ENCODE results near the gene COPS8. TPM values are rescaled to one million over a fixed set of nuclear protein-coding genes. Genes with fewer than 3 reads are reported as not detected.

The COPS8 gene
- total and polyA plus RNA-seq, 2 experiments from 2014 or later, result 120 to 130 TPM

- TF ChIP-seq ZNF462 (CRISPR knock-in tag; IDR thresholded peaks at IDR 0.05) (no peak), STAT1 (IDR thresholded peaks at IDR 0.05; ENCODE audit: unreplicated experiment) (no peak), REST (IDR thresholded peaks at IDR 0.05; ENCODE audit: unreplicated experiment) (no peak), EZH2 (IDR thresholded peaks at IDR 0.05; ENCODE audit: low read depth, unreplicated experiment) (no peak), ZNF114 (CRISPR knock-in tag; IDR thresholded peaks at IDR 0.05) (no peak)
These were observed 61.6 kb downstream of the COPS8 start (continued) for GRCh38 chr2:237147317-237147716.

- Histone ChIP-seq H3K4me1 (ENCODE audit: insufficient read depth) (no peaks in the 10 kb centered on the region), H3F3A (replicated peaks; ENCODE audit: low read depth) (no peaks in the 10 kb centered on the region), H3K36me3 (ENCODE audit: insufficient read depth) (0 out of 2 replicates have a peak, but pooled peaks cover 3% of the 10 kb centered on the region), H4K20me1 (replicated peaks; ENCODE audit: insufficient read depth) (no peaks in the 10 kb centered on the region), H3K79me2 (replicated peaks; ENCODE audit: insufficient read depth) (no peaks in the 10 kb centered on the region), H3K4me2 (no peak overlapping the region), H3K27ac (ENCODE audit: low read depth) (no peak overlapping the region), H2AFZ (no peak overlapping the region), H3K27me3 (ENCODE audit: insufficient read depth) (no peaks in the 10 kb centered on the region), H3K4me3 (no peak overlapping the region), H3K9me2 (ENCODE audit: insufficient read depth) (no peaks in the 10 kb centered on the region)
- DNase-seq (ENCODE audit: low spot score) (no peak), ATAC-seq (no peak)
- H3K4me3 Mint-ChIP-seq, result no peak overlapping the region
- no peaks in the 10 kb centered on the region; the same call in 2 of the 3 replicates for H3K4me1 Mint-ChIP-seq
- peaks cover 5% of the 10 kb centered on the region for H3K27me3 Mint-ChIP-seq (ENCODE audit: insufficient read depth, low read depth, poor library complexity)
- no peak overlapping the region for H3K27ac Mint-ChIP-seq
- peaks cover 25% of the 10 kb centered on the region for H3K9me3 Mint-ChIP-seq
- peaks cover 16% of the 10 kb centered on the region for H3K36me3 Mint-ChIP-seq (ENCODE audit: low read depth)
- no peak for TF ChIP-seq NANOG (IDR thresholded peaks at IDR 0.05; ENCODE audit: borderline replicate concordance)
- no peak for TF ChIP-seq REST (IDR thresholded peaks at IDR 0.05; ENCODE audit: unreplicated experiment)
- no peak for TF ChIP-seq EZH2phosphoT487 (IDR thresholded peaks at IDR 0.05; ENCODE audit: unreplicated experiment)
- no peak for TF ChIP-seq CTCF (conservative IDR thresholded peaks at IDR 0.05; ENCODE audit: low read depth in 2 of 2)
- no peak for TF ChIP-seq CREB1 (CRISPR knock-in tag; IDR thresholded peaks at IDR 0.05; ENCODE audit: low read depth)
- TF ChIP-seq JUNB (IDR thresholded peaks at IDR 0.05; ENCODE audit: unreplicated experiment), result no peak
These were observed 62.9 kb downstream of the COPS8 start for GRCh38 chr2:237148624-237149023.

Data from GM23338 (cell line).